Measurements from ENCODE around the gene MCF2L2. TPM values are rescaled to one million over a fixed set of nuclear protein-coding genes. Genes with fewer than 3 reads are reported as not detected.

The MCF2L2 gene
- total RNA-seq, 1 experiment from 2014 or later: 1.7 TPM

- DNase-seq: peak in 1 of 2 experiments; percentile 72
- Histone ChIP-seq H3F3A (ENCODE audit: insufficient read depth, low read depth) (peaks cover 53% of the 10 kb centered on the region), H3K27me3 (ENCODE audit: insufficient read depth, low read depth) (no peaks in the 10 kb centered on the region), H2AFZ (no peak overlapping the region), H4K20me1 (ENCODE audit: insufficient read depth) (no peaks in the 10 kb centered on the region), H3K79me2 (ENCODE audit: low read depth) (peaks cover 24% of the 10 kb centered on the region), H3K27ac (peak overlapping the region; percentile 97), H3K9me2 (ENCODE audit: insufficient read depth) (no peaks in the 10 kb centered on the region), H3K4me1 (replicated peaks; ENCODE audit: insufficient read depth) (peaks cover 81% of the 10 kb centered on the region), H3K4me2 (peak overlapping the region; percentile 86), H3K4me3 (peak overlapping the region; percentile 58), H3K9me3 (ENCODE audit: insufficient read depth, low read depth) (no peaks in the 10 kb centered on the region), H3K36me3 (ENCODE audit: low read depth) (no peaks in the 10 kb centered on the region; the same call in 1 of the 2 replicates)
- no TSS peak for BruUV-seq (replicated peaks)
- POLR2A ChIA-PET (ENCODE audit: unreplicated experiment): interaction anchor here (0.6 kb wide), 1 partner anchor 21 kb away, joined by 3 read pairs; no protein-coding TSS in a partner anchor
- intact Hi-C loops (cut with micrococcal nuclease; ENCODE audit: unreplicated experiment): loop anchor here (5.0 kb wide), 2 partner anchors 35 to 95 kb away; partner anchors contain the start of gene B3GNT5
- TF ChIP-seq, protein P1, sequence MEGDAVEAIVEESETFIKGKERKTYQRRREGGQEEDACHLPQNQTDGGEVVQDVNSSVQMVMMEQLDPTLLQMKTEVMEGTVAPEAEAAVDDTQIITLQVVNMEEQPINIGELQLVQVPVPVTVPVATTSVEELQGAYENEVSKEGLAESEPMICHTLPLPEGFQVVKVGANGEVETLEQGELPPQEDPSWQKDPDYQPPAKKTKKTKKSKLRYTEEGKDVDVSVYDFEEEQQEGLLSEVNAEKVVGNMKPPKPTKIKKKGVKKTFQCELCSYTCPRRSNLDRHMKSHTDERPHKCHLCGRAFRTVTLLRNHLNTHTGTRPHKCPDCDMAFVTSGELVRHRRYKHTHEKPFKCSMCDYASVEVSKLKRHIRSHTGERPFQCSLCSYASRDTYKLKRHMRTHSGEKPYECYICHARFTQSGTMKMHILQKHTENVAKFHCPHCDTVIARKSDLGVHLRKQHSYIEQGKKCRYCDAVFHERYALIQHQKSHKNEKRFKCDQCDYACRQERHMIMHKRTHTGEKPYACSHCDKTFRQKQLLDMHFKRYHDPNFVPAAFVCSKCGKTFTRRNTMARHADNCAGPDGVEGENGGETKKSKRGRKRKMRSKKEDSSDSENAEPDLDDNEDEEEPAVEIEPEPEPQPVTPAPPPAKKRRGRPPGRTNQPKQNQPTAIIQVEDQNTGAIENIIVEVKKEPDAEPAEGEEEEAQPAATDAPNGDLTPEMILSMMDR (conservative IDR thresholded peaks at IDR 0.05): no peak
- no peak for TF ChIP-seq EZH2 (IDR thresholded peaks at IDR 0.05; ENCODE audit: low read depth)
- CTCF ChIA-PET: interaction anchor here (2.0 kb wide), 1 partner anchor 95 kb away, joined by 8 read pairs; no protein-coding TSS in a partner anchor
Measured at GRCh38 chr3:183287301-183287971, 141.0 kb downstream of the MCF2L2 start.

DNA sequence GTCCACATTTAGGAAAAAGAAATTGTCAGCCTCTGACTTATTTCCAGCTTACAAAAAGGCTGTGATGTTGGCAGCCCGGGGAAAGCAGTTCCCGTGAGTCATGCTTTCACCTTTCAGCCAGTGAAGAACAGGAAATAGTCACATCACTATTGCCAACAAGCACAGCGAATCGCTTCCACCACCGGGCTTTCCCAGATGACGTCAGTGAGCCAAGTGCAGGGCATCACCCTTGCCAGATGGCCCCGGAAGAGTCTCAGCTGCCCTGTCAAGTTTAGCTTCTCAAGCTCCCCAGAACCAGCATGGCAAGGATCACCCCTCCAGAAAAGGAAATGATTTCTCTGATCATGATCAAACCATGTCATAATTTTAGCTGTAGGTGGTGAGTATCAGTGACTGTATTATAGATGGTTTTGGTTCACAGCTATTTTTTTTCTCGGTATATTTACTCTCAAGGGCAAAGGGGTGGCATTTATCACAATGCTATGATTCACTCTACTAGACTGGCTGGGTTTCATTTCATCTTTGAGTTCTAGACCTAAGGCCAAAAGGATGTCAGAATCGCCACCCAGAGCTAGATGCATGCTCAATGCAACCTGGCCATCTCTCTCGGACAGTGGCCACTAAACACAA lies 142.5 kb downstream of the MCF2L2 start:
- no peak overlapping the region for H2AFZ ChIP-seq
- peak overlapping the region; percentile 86 for H3K4me2 ChIP-seq
- peak overlapping the region; percentile 97 for H3K27ac ChIP-seq
- H3K79me2 ChIP-seq (ENCODE audit: low read depth): peaks cover 24% of the 10 kb centered on the region
- H4K20me1 ChIP-seq (ENCODE audit: insufficient read depth): no peaks in the 10 kb centered on the region
- ChIA-PET POLR2A (ENCODE audit: unreplicated experiment) (interaction anchor here (0.6 to 1.4 kb wide), 7 partner anchors 9 to 1083 kb away, joined by 3 to 16 read pairs (median 8); no protein-coding TSS in a partner anchor), CTCF (interaction anchor here (0.7 to 2.0 kb wide), 6 partner anchors 20 to 1452 kb away, joined by 3 to 8 read pairs (median 4); partner anchors contain the start of gene B3GNT5)
- H3K9me2 ChIP-seq (ENCODE audit: insufficient read depth): no peaks in the 10 kb centered on the region
- H3K36me3 ChIP-seq (ENCODE audit: low read depth): no peaks in the 10 kb centered on the region; the same call in 1 of the 2 replicates
- intact Hi-C loops (cut with micrococcal nuclease; ENCODE audit: unreplicated experiment): loop anchor here (1.0 to 5.0 kb wide), 6 partner anchors 9 to 96 kb away; partner anchors contain the start of gene B3GNT5
- TSS peak; percentile 63 for BruUV-seq (replicated peaks)
- peak overlapping the region; percentile 58; the same call in 1 of the 2 replicates for H3K4me3 ChIP-seq
- H3F3A ChIP-seq (ENCODE audit: insufficient read depth, low read depth): peaks cover 39% of the 10 kb centered on the region
- no peaks in the 10 kb centered on the region for H3K9me3 ChIP-seq (ENCODE audit: insufficient read depth, low read depth)
- no peaks in the 10 kb centered on the region for H3K27me3 ChIP-seq (ENCODE audit: insufficient read depth, low read depth)
- TF ChIP-seq, protein P1 (conservative IDR thresholded peaks at IDR 0.05): no peak
- no peak for TF ChIP-seq EZH2 (IDR thresholded peaks at IDR 0.05; ENCODE audit: low read depth)
- DNase-seq: peak; percentile 96 to 100
- peaks cover 66% of the 10 kb centered on the region for H3K4me1 ChIP-seq (replicated peaks; ENCODE audit: insufficient read depth)

- intact Hi-C loops (cut with micrococcal nuclease; ENCODE audit: unreplicated experiment): loop anchor here (1.0 to 5.0 kb wide), 4 partner anchors 10 to 97 kb away; partner anchors contain the start of gene B3GNT5
- CTCF ChIA-PET: interaction anchor here (0.7 to 2.0 kb wide), 6 partner anchors 19 to 1453 kb away, joined by 3 to 8 read pairs (median 4); partner anchors contain the start of gene B3GNT5
Measured at GRCh38 chr3:183285318-183285717, 143.1 kb downstream of the MCF2L2 start.

More at GRCh38 chr3:183285318-183285717, 143.1 kb downstream of the MCF2L2 start:
- TSS peak; percentile 99 for BruUV-seq (replicated peaks)
- Histone ChIP-seq H3K9me3 (ENCODE audit: insufficient read depth, low read depth) (no peaks in the 10 kb centered on the region), H3K4me1 (replicated peaks; ENCODE audit: insufficient read depth) (peaks cover 60% of the 10 kb centered on the region), H3K4me3 (peak overlapping the region; percentile 18; the same call in 1 of the 2 replicates), H4K20me1 (ENCODE audit: insufficient read depth) (no peaks in the 10 kb centered on the region), H3K36me3 (ENCODE audit: low read depth) (no peaks in the 10 kb centered on the region; the same call in 1 of the 2 replicates), H3K9me2 (ENCODE audit: insufficient read depth) (no peaks in the 10 kb centered on the region), H2AFZ (no peak overlapping the region), H3K79me2 (ENCODE audit: low read depth) (peaks cover 24% of the 10 kb centered on the region), H3K27ac (peak overlapping the region; percentile 97), H3F3A (ENCODE audit: insufficient read depth, low read depth) (peaks cover 38% of the 10 kb centered on the region), H3K27me3 (ENCODE audit: insufficient read depth, low read depth) (no peaks in the 10 kb centered on the region), H3K4me2 (peak overlapping the region; percentile 86)
- TF ChIP-seq EZH2 (IDR thresholded peaks at IDR 0.05; ENCODE audit: low read depth): no peak
- TF ChIP-seq, protein P1 (conservative IDR thresholded peaks at IDR 0.05): no peak
- DNase-seq: no peak
- POLR2A ChIA-PET (ENCODE audit: unreplicated experiment): interaction anchor here (0.6 to 1.4 kb wide), 8 partner anchors 10 to 1084 kb away, joined by 3 to 16 read pairs (median 6); no protein-coding TSS in a partner anchor
